Neural cell (in vitro differentiated cells): Measurements from ENCODE around the gene TCL1A. TPM values are rescaled to one million over a fixed set of nuclear protein-coding genes. Genes with fewer than 3 reads are reported as not detected.

Experiments
- H2AFZ ChIP-seq: fragments of 200-600, 300-800 bp; sonication (generic), shearing (Covaris generic); 2 replicates; pipeline ENCODE4 v1.6.0; 2014; ENCODE audit warnings: low read depth, mild to moderate bottlenecking, antibody characterized with exemption, low read length, moderate library complexity
- H3F3A ChIP-seq: fragments of 200-600 bp; shearing (Covaris generic); 2 replicates; pipeline ENCODE4 v1.6.1; 2016; ENCODE audit warnings: mild to moderate bottlenecking, moderate library complexity, mixed read lengths, antibody characterized with exemption, low read length; ENCODE audit not compliant: insufficient read depth, poor library complexity, severe bottlenecking
- H3K27ac ChIP-seq: fragments of 200-600, 300-800 bp; sonication (generic), shearing (Covaris generic); 2 replicates; pipeline ENCODE4 v1.5.1; 2014; ENCODE audit warnings: mild to moderate bottlenecking, low read length, moderate library complexity
- H3K27me3 ChIP-seq: fragments of 300-800, 200-600 bp; sonication (generic), shearing (Covaris generic); 2 replicates; pipeline ENCODE4 v1.6.0; 2014; ENCODE audit warnings: mild to moderate bottlenecking, low read depth, low read length, moderate library complexity; ENCODE audit not compliant: insufficient read depth
- H3K36me3 ChIP-seq: fragments of 300-800, 200-600 bp; sonication (generic), shearing (Covaris generic); 2 replicates; pipeline ENCODE4 v1.5.1; 2014; ENCODE audit warnings: mild to moderate bottlenecking, antibody characterized with exemption, low read length, moderate library complexity; ENCODE audit not compliant: insufficient read depth
- H3K4me2 ChIP-seq: fragments of 300-800, 200-600 bp; sonication (generic), shearing (Covaris generic); 2 replicates; pipeline ENCODE4 v1.6.0; 2014; ENCODE audit warnings: mild to moderate bottlenecking, low read length
- H3K4me3 ChIP-seq: fragments of 300-800, 200-600 bp; sonication (generic), shearing (Covaris generic); 2 replicates; pipeline ENCODE4 v1.5.1; 2014; ENCODE audit warnings: mild to moderate bottlenecking, low read length, moderate library complexity
- H3K79me2 ChIP-seq: fragments of 200-600 bp; shearing (Covaris generic); replicated peaks from 2 replicates; pipeline ENCODE4 v1.6.0; 2014; ENCODE audit warnings: mild to moderate bottlenecking, low read length, moderate library complexity; ENCODE audit not compliant: insufficient read depth
- H3K9ac ChIP-seq: fragments of 300-800, 200-600 bp; sonication (generic), shearing (Covaris generic); 2 replicates; pipeline ENCODE4 v1.6.1; 2016; ENCODE audit warnings: mild to moderate bottlenecking, low read length, mixed read lengths
- H3K9me2 ChIP-seq: fragments of 200-600 bp; shearing (Covaris generic); 2 replicates; pipeline ENCODE4 v1.6.1; 2016; ENCODE audit warnings: mild to moderate bottlenecking, low read length, mixed read lengths; ENCODE audit not compliant: insufficient read depth
- H3K9me3 ChIP-seq: fragments of 200-600, 300-800 bp; sonication (generic), shearing (Covaris generic); 2 replicates; pipeline ENCODE4 v1.6.1; 2016; ENCODE audit warnings: mild to moderate bottlenecking, mixed run types, low read length, moderate library complexity, mixed read lengths
- H4K20me1 ChIP-seq: fragments of 200-600 bp; shearing (Covaris generic); 2 replicates; pipeline ENCODE4 v1.6.1; 2016; ENCODE audit warnings: mild to moderate bottlenecking, mixed run types; ENCODE audit not compliant: insufficient read depth
- EP300 ChIP-seq: fragments of 450-650 bp; conservative IDR thresholded peaks from 2 replicates; pipeline ENCODE4 v1.6.1; 2014; ENCODE audit warnings: antibody characterized with exemption, mild to moderate bottlenecking, moderate library complexity; ENCODE audit not compliant: poor library complexity, severe bottlenecking
- EZH2 ChIP-seq: fragments of 200-600, 300-800 bp; shearing (Covaris generic), sonication (generic); IDR thresholded peaks from 2 replicates; pipeline ENCODE4 v1.6.1; 2014; ENCODE audit warnings: antibody characterized with exemption, low read length, borderline replicate concordance, mild to moderate bottlenecking; ENCODE audit not compliant: insufficient read depth, poor library complexity, severe bottlenecking
- MXI1 ChIP-seq: fragments of 450-650 bp; conservative IDR thresholded peaks from 2 replicates; pipeline ENCODE4 v1.6.1; 2014; ENCODE audit warnings: antibody characterized with exemption, mild to moderate bottlenecking; ENCODE audit not compliant: poor library complexity, severe bottlenecking
- POLR2AphosphoS5 ChIP-seq: IDR thresholded peaks from 2 replicates; pipeline ENCODE4 v1.6.1; 2012
- RAD21 ChIP-seq: fragments of 450-650 bp; conservative IDR thresholded peaks from 2 replicates; pipeline ENCODE4 v1.6.1; 2014; ENCODE audit warnings: antibody characterized with exemption, mild to moderate bottlenecking, moderate library complexity
- REST ChIP-seq: IDR thresholded peaks from 2 replicates; pipeline ENCODE4 v1.6.1; 2012; ENCODE audit warnings: borderline replicate concordance
- SMC3 ChIP-seq: fragments of 450-650 bp; conservative IDR thresholded peaks from 2 replicates; pipeline ENCODE4 v1.6.1; 2014; ENCODE audit warnings: antibody characterized with exemption, mild to moderate bottlenecking, moderate library complexity; ENCODE audit not compliant: poor library complexity
- TAF1 ChIP-seq: IDR thresholded peaks from 2 replicates; pipeline ENCODE4 v1.6.1; 2012; ENCODE audit warnings: low read depth
- polyA plus RNA-seq: library from polyadenylated mRNA; depleted of rRNA; stranded (reverse); fragments of >200 nt; gene quantifications from 2 replicates; pipeline ENCODE4 v1.2.3, GENCODE V29; 2014
- TF ChIP-seq, protein P1 (sequence below): fragments of 450-650 bp; IDR thresholded peaks from 2 replicates; pipeline ENCODE4 v1.5.1; 2014; ENCODE audit warnings: antibody characterized with exemption, mild to moderate bottlenecking, moderate library complexity; ENCODE audit not compliant: poor library complexity, severe bottlenecking

The TCL1A gene
- polyA plus RNA-seq, 1 donor from 2014 or later, result not detected

DNA sequence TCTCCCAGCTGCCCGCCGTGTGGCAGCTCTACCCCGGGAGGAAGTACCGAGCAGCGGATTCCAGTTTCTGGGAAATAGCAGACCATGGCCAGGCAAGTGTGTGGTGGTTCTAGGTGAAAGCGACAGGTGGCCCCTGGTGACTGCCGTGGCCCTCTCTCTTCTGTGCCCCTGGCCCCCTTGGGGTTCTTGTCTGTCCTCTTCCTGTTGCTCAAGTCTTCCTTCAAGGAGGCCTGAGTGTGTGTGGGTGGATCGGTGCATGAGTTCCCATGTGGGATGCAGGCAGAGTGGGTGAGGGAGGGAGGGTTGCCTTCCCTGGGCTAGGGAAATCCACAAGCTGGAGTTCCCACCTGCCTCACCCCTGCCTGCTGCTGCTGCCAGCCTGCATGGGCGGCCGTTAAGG is 23.1 kb downstream of the TCL1A start:
- TF ChIP-seq EP300, result no peak
- no peak for TF ChIP-seq REST
- TF ChIP-seq TAF1, result no peak
- no peak for TF ChIP-seq EZH2
- no peak for TF ChIP-seq SMC3
- TF ChIP-seq POLR2AphosphoS5, result no peak
- no peak for TF ChIP-seq RAD21
- TF ChIP-seq MXI1, result no peak
- TF ChIP-seq, protein P1, sequence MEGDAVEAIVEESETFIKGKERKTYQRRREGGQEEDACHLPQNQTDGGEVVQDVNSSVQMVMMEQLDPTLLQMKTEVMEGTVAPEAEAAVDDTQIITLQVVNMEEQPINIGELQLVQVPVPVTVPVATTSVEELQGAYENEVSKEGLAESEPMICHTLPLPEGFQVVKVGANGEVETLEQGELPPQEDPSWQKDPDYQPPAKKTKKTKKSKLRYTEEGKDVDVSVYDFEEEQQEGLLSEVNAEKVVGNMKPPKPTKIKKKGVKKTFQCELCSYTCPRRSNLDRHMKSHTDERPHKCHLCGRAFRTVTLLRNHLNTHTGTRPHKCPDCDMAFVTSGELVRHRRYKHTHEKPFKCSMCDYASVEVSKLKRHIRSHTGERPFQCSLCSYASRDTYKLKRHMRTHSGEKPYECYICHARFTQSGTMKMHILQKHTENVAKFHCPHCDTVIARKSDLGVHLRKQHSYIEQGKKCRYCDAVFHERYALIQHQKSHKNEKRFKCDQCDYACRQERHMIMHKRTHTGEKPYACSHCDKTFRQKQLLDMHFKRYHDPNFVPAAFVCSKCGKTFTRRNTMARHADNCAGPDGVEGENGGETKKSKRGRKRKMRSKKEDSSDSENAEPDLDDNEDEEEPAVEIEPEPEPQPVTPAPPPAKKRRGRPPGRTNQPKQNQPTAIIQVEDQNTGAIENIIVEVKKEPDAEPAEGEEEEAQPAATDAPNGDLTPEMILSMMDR, result no peak
- Histone ChIP-seq H3K9me2 (no peaks in the 10 kb centered on the region), H3K4me2 (no peak overlapping the region), H3F3A (no peaks in the 10 kb centered on the region), H4K20me1 (no peaks in the 10 kb centered on the region), H3K27ac (no peak overlapping the region), H3K36me3 (no peaks in the 10 kb centered on the region), H3K4me3 (no peak overlapping the region), H3K27me3 (no peaks in the 10 kb centered on the region), H3K9ac (no peak overlapping the region), H3K9me3 (no peaks in the 10 kb centered on the region), H3K79me2 (no peaks in the 10 kb centered on the region), H2AFZ (no peak overlapping the region)

DNA sequence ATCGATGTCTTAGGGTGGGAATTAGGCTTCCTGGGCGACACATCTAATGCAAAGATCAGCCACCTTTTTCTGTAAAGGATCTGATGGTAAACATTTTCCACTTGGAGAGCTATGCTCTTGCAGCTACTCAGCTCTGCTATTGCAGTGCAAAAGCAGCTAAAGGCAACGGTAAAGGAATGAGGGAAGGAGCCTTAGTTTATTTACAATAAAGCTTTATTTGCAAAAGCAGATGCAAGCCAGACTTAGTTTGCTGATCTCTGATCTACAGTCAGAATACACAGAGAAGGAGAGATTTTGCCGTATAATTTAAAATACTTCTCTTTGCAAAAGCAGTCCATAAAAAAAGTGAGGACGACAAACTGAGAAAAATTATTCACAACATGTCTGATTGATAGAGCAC is 24.5 kb downstream of the TCL1A start:
- Histone ChIP-seq H3K4me2 (no peak overlapping the region), H3K9ac (no peak overlapping the region), H3K4me3 (no peak overlapping the region), H3K27me3 (no peaks in the 10 kb centered on the region), H2AFZ (no peak overlapping the region), H3K9me3 (no peaks in the 10 kb centered on the region), H3K27ac (no peak overlapping the region), H3K36me3 (no peaks in the 10 kb centered on the region), H4K20me1 (no peaks in the 10 kb centered on the region), H3K79me2 (no peaks in the 10 kb centered on the region), H3K9me2 (no peaks in the 10 kb centered on the region), H3F3A (no peaks in the 10 kb centered on the region)
- TF ChIP-seq REST (no peak), TAF1 (no peak), EZH2 (no peak), POLR2AphosphoS5 (no peak), EP300 (no peak), SMC3 (no peak), MXI1 (no peak), RAD21 (no peak)
- TF ChIP-seq, protein P1, result no peak
